Measurements from ENCODE around the gene SCN10A. TPM values are rescaled to one million over a fixed set of nuclear protein-coding genes. Genes with fewer than 3 reads are reported as not detected.

SCN10A gene
- total RNA-seq, 3 donors from 2014 or later: not detected

DNA sequence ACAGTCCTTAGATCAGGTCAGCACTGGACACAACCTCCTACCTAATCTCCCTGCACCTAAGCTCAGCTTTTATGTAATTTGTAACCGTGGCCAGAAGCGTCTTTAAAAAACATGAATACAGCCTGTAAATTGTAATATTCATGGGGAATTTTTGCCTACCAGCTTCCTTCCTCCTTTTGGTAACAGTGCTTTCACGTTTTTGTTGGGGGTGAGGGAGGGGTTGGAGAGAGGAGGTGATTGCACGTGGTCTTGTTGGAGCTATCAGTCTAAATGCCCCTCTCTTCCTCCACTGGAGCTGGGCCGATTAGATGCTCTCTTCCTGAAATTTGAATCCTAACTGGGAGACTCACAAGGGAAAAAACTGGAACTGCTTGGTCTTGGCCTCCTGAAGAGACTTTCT lies 131.5 kb downstream of the SCN10A start:
- Mint-ChIP-seq H3K27me3 (ENCODE audit: low read depth) (peaks cover 11% of the 10 kb centered on the region), H3K4me3 (no peak overlapping the region), H3K4me1 (ENCODE audit: low read depth) (no peaks in the 10 kb centered on the region), H3K9me3 (no peaks in the 10 kb centered on the region), H3K36me3 (ENCODE audit: insufficient read depth) (no peaks in the 10 kb centered on the region)
- no peak for DNase-seq
- no peak for ATAC-seq

DNA sequence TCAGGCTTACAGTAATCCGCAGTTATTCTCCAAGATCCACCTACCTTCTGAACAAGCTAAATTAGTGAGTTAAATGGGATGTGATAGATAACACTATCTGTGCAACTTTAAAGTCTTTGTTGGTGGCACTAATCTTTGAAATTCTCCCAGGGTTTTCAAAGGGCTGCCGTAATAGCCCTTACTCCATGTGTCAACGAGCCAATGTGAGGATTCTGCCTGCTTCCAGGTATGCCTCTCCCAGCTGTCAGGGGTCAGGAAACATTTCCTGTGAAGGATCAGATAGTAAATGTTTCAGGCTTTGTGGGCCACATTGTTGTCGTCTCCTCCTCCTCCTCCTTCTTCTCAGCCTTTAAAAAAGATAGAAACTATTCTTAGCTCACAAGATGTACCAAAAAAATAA lies 146.3 kb downstream of the SCN10A start:
- H3K4me1 Mint-ChIP-seq (ENCODE audit: low read depth): no peaks in the 10 kb centered on the region
- peaks cover 30% of the 10 kb centered on the region for H3K27me3 Mint-ChIP-seq (ENCODE audit: low read depth)
- H3K9me3 Mint-ChIP-seq: no peaks in the 10 kb centered on the region
- no peaks in the 10 kb centered on the region for H3K36me3 Mint-ChIP-seq (ENCODE audit: insufficient read depth)
- DNase-seq (no peak), ATAC-seq (no peak)
- no peak overlapping the region for H3K4me3 Mint-ChIP-seq

DNA sequence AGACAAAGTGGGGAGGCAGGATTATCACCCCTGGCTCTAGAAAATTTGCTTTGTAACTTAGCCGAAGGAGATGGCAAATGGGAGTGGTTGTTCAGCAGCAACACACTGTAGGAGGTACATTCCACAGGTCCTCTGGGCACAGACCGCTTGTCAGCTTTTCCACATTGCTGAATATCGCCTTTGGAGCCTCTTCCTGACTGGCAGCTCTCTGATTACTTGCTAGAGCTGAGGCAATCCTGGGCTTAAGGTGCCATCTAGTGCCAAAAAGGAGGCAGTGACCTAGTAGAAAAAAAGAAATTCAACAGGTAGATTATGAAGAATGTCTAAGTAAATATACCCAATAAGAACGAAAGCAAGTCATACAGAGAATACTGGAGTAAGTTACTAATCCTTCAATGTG lies 153.5 kb downstream of the SCN10A start:
- Mint-ChIP-seq H3K36me3 (ENCODE audit: insufficient read depth) (no peaks in the 10 kb centered on the region), H3K27me3 (ENCODE audit: low read depth) (peaks cover 37% of the 10 kb centered on the region), H3K4me3 (no peak overlapping the region), H3K9me3 (peaks cover 25% of the 10 kb centered on the region), H3K4me1 (ENCODE audit: low read depth) (no peaks in the 10 kb centered on the region)
- DNase-seq: no peak
- ATAC-seq: no peak

DNA sequence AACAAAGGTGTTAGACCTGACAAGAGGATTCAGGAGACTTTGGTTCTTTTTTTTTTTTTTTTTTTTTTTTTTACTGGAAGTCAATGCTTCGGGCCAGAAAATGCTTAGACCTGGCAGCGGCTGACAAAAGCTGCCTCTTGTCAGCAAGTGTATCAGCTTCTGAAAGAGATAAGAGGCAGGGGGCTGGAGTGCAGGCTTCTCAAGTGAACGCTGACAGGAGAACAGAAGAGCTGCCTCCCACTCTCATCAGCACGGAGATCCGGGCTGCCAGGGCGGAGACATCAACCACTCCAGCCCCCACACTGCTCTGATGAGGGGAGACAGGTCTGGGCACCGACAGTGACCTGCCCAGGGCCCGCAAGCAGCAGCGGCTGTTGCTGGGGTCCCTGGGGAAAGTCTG lies 157.2 kb downstream of the SCN10A start:
- Mint-ChIP-seq H3K9me3 (peaks cover 25% of the 10 kb centered on the region), H3K4me1 (ENCODE audit: low read depth) (peaks cover 3% of the 10 kb centered on the region), H3K27me3 (ENCODE audit: low read depth) (peaks cover 36% of the 10 kb centered on the region), H3K36me3 (ENCODE audit: insufficient read depth) (no peaks in the 10 kb centered on the region), H3K4me3 (no peak overlapping the region)
- DNase-seq: no peak
- ATAC-seq: no peak

DNA sequence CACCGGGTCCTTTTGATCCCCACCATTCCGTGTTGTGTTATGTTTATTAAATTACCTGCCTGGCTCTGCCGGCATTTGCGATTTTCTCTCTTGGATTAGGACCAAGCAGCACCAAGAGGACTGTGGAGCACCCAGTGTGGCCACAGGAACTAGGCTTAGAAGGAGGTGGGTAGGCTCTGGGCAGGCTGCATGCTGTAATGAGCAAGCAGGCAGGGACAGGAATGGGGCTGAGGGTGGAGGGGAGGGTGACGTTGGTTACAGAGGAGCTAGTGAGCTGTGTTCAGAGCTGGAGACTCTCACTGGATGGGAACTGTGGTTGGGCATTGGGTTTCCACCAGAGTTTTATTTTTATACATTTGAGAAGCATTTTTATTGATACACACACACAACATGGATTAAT lies 158.6 kb downstream of the SCN10A start:
- H3K27me3 Mint-ChIP-seq (ENCODE audit: low read depth): peaks cover 30% of the 10 kb centered on the region
- DNase-seq: no peak
- no peaks in the 10 kb centered on the region for H3K36me3 Mint-ChIP-seq (ENCODE audit: insufficient read depth)
- peaks cover 3% of the 10 kb centered on the region for H3K4me1 Mint-ChIP-seq (ENCODE audit: low read depth)
- H3K4me3 Mint-ChIP-seq: no peak overlapping the region
- H3K9me3 Mint-ChIP-seq: peaks cover 11% of the 10 kb centered on the region
- no peak for ATAC-seq

DNA sequence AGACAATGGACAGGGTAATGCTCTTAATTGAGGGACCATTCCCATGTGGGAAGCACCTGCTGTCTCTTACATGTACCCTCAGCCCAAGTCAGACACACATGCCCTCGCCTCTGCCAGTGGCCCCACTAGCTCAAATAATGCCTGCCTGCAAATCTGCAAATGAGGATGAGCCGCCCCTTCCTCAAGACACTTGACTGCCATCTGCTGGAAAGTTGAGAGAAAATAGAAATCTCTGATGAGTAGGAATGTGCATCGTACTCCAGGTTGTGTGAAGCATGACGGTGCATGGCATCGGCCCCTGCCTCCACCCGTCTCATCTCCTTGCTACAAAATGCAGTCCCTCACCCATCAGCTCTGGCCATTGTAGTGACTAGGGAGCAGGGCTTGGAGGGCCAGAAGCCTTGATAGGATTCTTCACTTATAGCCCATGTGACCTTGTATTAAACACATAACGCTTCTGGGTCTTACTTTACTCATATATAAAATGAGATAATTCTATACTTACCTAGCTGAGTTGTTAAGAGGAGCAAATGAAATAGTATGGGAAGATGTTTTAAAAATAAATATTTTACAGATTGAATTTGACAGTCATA lies 160.2 kb downstream of the SCN10A start:
- ATAC-seq (peak; percentile 43 to 49), DNase-seq (no peak)
- H3K36me3 Mint-ChIP-seq (ENCODE audit: insufficient read depth): no peaks in the 10 kb centered on the region
- H3K4me1 Mint-ChIP-seq (ENCODE audit: low read depth): peaks cover 5% of the 10 kb centered on the region
- peaks cover 32% of the 10 kb centered on the region for H3K27me3 Mint-ChIP-seq (ENCODE audit: low read depth)
- peaks cover under 1% of the 10 kb centered on the region for H3K9me3 Mint-ChIP-seq
- H3K4me3 Mint-ChIP-seq: no peak overlapping the region

DNA sequence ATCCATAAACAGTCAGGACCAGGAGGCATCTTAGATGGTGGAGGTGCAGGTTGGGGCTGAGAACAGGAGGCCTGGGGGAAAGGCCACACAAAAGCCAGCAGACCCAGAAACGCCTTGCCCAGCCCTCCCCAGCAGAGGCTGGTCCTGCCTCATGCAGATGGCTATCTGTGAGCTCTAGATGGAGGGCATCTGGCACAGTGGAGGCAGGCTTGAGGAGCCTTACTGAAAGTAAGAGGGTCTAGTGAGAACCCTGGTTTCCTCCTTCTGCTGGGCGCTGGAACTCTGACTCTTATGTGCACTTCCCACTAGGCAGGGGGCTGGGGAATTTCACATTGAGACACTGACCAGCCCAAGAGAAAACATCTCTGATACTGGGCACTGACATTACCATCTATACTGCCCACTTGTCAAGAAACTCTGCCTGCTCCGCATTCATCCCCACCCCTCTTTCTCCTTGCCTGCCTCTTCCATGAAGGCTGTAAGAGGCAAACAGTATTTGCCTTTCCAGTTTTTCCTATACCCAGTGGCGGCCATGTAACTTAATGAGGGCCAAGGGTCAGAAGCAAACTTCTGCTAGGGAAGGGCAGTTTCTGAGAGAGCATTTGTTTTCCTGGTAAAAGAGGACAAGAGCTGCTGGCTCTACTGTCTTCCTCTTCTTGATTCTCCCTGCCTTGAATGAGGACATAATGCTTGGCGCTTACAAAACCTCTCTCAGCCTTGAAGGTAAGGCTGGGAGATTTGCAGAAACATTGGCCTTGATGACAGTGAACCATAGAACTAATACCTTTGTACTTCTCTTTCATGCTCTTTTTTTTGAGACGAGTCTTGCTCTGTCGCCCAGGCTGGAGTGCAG lies 162.1 kb downstream of the SCN10A start:
- no peak overlapping the region for H3K4me3 Mint-ChIP-seq

DNA sequence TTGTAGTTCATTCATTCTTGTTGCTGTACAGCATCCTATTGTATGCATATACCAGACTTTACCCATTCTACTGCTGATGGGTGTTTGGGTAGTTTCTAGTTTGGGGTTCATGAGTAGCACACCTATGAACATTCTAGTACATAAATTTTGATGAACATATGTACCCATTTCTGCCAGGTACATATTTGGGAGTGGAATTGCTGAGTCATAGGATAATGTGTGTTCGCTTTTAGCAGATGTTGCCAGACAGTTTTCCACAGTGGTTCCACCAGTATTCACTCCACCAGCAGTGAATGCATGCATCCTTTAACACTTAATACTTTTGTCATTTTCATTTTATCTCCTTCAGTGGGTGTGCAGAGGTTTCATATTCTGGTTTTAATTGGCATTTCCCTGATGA lies 163.1 kb downstream of the SCN10A start:
- H3K4me1 Mint-ChIP-seq (ENCODE audit: low read depth): peaks cover 10% of the 10 kb centered on the region

More for the DNA sequence above, 162.1 kb downstream of the SCN10A start:
- DNase-seq (no peak), ATAC-seq (no peak)
- Mint-ChIP-seq H3K27me3 (ENCODE audit: low read depth) (peaks cover 26% of the 10 kb centered on the region), H3K36me3 (ENCODE audit: insufficient read depth) (no peaks in the 10 kb centered on the region), H3K4me1 (ENCODE audit: low read depth) (peaks cover 5% of the 10 kb centered on the region), H3K9me3 (no peaks in the 10 kb centered on the region)

DNA sequence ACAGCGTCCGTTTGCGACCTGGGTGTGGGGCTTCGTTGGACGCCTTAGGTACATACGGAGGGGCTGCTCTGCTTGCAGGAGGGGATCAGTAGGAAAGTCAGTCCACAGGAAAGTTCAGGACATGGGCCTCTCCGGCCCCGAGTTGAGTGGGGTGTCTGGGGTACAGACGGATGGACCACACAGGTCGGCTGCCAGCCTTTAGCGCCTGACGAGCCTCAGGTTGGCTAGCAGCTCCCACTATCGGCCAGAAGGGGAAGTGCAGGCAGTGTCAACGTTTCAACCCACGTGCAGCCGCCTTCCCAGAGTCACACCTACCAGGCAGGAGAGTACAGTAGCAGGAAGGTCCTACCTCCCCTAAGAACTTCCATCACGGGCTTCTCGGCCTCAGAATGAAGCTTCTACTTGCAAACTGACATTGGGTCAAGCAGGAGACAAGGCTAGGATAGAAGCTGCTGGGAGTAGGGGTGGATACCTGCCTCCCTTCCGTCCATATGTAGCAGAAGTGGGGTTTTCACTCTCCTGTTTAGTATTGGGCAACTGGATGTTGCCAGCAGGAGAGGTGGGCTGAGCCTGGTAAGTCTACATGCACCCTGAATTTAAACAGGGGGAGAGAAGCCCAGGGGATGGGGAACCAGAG lies 164.7 kb downstream of the SCN10A start:
- Mint-ChIP-seq H3K4me3 (no peak overlapping the region), H3K4me1 (ENCODE audit: low read depth) (peaks cover 10% of the 10 kb centered on the region), H3K9me3 (no peaks in the 10 kb centered on the region), H3K27me3 (ENCODE audit: low read depth) (peaks cover 11% of the 10 kb centered on the region), H3K36me3 (ENCODE audit: insufficient read depth) (no peaks in the 10 kb centered on the region)
- DNase-seq (peak; percentile 66), ATAC-seq (peak; percentile 46 to 57)

More for the DNA sequence above, 163.1 kb downstream of the SCN10A start:
- DNase-seq (no peak), ATAC-seq (no peak)
- Mint-ChIP-seq H3K9me3 (no peaks in the 10 kb centered on the region), H3K27me3 (ENCODE audit: low read depth) (peaks cover 21% of the 10 kb centered on the region), H3K36me3 (ENCODE audit: insufficient read depth) (no peaks in the 10 kb centered on the region), H3K4me3 (no peak overlapping the region)

DNA sequence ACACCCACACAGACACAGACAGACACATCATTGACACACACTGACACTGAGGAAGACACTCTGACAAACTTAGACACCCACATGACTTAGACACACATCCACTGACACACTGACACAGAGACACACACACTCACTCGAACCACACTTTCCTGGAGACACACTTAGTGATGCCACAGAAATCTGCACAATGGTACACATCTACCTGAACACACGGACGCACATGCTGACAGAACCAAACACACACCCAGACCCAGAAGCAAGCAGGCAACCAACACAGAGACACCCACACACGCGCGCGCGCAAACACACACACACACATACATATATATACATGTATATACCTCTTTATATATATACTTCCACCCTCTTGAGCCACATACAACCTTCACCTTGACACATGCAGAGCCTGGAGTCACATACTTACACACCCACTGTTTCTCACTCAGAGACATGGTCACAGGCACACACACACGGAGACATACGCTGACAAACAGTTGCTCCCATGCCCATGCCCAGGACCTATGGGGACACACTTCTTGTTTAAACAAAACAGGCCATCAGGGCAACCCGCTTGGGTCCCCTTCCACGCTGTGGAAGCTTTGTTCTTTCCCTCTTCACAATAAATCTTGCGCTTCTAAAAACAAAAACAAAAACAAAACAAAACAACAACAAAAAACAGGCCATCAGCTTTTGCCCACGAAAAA lies 165.6 kb downstream of the SCN10A start:
- ATAC-seq (no peak), DNase-seq (no peak)
- Mint-ChIP-seq H3K4me1 (ENCODE audit: low read depth) (peaks cover 7% of the 10 kb centered on the region), H3K36me3 (ENCODE audit: insufficient read depth) (no peaks in the 10 kb centered on the region), H3K4me3 (no peak overlapping the region), H3K27me3 (ENCODE audit: low read depth) (peaks cover 9% of the 10 kb centered on the region), H3K9me3 (no peaks in the 10 kb centered on the region)

DNA sequence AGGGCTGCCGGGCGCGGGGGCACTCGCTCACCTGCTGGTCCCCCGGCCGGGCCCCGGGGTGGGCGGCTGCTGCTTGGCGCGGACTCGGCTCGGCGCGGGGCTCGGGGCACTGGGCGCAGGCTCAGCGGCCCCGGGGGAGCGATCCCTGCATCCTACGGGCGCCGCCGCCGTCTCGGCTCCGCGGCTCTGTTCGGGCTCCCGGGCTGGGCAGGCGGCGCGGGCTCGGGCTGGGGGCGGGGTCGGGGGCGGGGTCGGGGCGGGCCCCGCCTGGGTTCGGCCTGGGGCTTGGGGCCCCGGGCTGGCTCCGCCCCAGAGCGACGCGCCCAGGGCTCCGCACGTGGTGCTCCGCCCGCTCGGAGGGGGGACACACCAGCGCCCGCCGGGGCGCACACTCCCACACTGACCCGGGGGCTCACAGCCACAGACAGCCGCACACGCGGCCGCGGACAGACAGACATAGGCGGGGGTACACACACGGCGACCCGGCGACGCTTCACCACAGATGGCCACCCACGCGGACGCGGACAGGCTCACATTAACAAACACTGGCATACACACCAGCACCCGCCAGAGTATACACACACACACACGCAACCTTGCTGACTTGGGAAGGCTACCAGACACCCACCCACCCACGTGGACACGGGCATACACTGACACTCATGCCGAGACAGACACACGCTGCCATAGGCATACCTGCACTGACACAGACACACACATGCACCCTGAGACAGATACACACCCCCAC lies 166.3 kb downstream of the SCN10A start, which contains the start of gene SCN5A:
SCN5A (minus strand) TSS at position 188 of the 748 bp plus-strand sequence. CDS start 16,380 bp downstream, outside the sequence.
- Mint-ChIP-seq H3K36me3 (ENCODE audit: insufficient read depth) (no peaks in the 10 kb centered on the region), H3K27me3 (ENCODE audit: low read depth) (peaks cover 12% of the 10 kb centered on the region)

DNA sequence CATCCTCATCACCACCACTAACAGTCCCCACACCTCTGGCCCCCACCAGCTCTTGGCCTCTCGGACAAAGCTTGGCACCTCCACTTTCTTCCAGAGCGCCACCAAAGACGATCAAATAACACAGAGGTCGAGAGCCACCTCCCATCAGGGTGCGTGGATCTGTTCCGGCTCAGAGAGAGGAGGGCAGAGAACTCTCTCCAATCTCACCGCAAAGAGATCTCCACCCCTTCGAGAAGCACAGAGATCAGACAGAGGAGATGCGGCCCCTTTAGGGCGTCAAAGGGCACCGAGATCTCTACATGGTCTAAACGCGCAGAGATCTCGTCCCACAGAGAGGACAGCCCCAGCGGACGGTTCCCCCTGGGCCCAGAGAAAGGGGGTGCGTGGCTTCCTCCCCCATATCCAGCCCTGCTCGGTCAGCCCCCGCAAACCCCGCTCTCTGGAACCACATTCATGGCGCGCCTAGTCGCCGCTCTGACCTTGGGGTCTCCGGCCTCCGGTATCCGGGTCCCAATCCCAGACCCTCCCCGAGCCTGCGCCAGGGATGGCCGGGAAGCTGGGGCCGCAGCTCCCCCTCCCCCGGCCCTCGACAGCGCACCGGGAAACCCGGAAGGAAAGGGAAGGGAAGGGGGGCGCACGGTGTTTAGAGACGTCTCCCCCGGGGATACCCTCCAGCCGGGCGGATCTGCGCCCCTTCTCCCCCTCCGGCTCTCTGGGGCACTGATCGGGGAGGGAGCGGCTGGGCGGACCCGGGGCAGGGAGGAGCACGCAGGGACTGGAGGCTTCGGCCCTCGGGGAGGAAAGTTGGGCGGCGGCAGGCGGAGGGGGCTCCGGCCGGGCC lies 167.1 kb downstream of the SCN10A start:
- H3K4me1 Mint-ChIP-seq (ENCODE audit: low read depth): peaks cover 7% of the 10 kb centered on the region
- ATAC-seq: peak; percentile 10 to 15
- H3K4me3 Mint-ChIP-seq: peak overlapping the region; percentile 65
- H3K36me3 Mint-ChIP-seq (ENCODE audit: insufficient read depth): no peaks in the 10 kb centered on the region
- no peaks in the 10 kb centered on the region for H3K9me3 Mint-ChIP-seq
- peaks cover 19% of the 10 kb centered on the region for H3K27me3 Mint-ChIP-seq (ENCODE audit: low read depth)
- DNase-seq: no peak

More for the DNA sequence above, 166.3 kb downstream of the SCN10A start, which contains the start of gene SCN5A:
- DNase-seq (peak; percentile 44), ATAC-seq (peak; percentile 86 to 89)
- Mint-ChIP-seq H3K4me3 (peak within 1 kb of the TSS; percentile 65), H3K4me1 (ENCODE audit: low read depth) (peaks cover 7% of the 10 kb centered on the region), H3K9me3 (no peaks in the 10 kb centered on the region)
